GM10248 (cell line): ENCODE data around the gene PATJ.
A peak's percentile ranks its signal among the peaks of the same experiment; 100 is the strongest.

Experiments used
- CTCF ChIA-PET: fragments of 300-600 bp; sonication (Branson Sonifier 250); formaldehyde crosslinking; extraction: SDS; loops from one replicate; lab custom pipeline; 2021; ENCODE audit warnings: antibody characterized with exemption; lab: Yijun Ruan, JAX
- POLR2A ChIA-PET: fragments of 350-650 bp; sonication (Branson Sonifier 250); formaldehyde crosslinking; extraction: SDS; loops from one replicate; lab custom pipeline; 2020; ENCODE audit warnings: antibody characterized with exemption; lab: Yijun Ruan, JAX
- DNase-seq: peaks from one replicate; pipeline ENCODE4 v3.0.0; 2012; ENCODE audit errors: extremely low spot score
- CTCF ChIP-seq: IDR thresholded peaks from 2 replicates; pipeline ENCODE4 v1.5.1; 2012; ENCODE audit warnings: mild to moderate bottlenecking, low read depth; ENCODE audit errors: extremely low read depth, missing control alignments, control extremely low read depth

PATJ gene

GRCh38 chr1:61950418-61950817, 208.1 kb downstream of the PATJ start:
- CTCF ChIA-PET = interaction anchor here (1.4 kb wide), 1 partner anchor 10 kb away, joined by 4 read pairs; no protein-coding TSS in a partner anchor
- peak; percentile 13 for TF ChIP-seq CTCF
- POLR2A ChIA-PET = no interaction called here
- DNase-seq = no peak

- ChIA-PET CTCF (interaction anchor here (0.6 to 1.4 kb wide), 3 partner anchors 12 to 24 kb away, joined by 3 to 4 read pairs (median 3); no protein-coding TSS in a partner anchor), POLR2A (no interaction called here)
- no peak for TF ChIP-seq CTCF
- DNase-seq = no peak
Measured at GRCh38 chr1:61951731-61952580, 209.7 kb downstream of the PATJ start.

GRCh38 chr1:61952675-61953074, 210.4 kb downstream of the PATJ start:
- POLR2A ChIA-PET = no interaction called here
- TF ChIP-seq CTCF = no peak
- CTCF ChIA-PET = interaction anchor here (1.0 kb wide), 1 partner anchor 12 kb away, joined by 3 read pairs; no protein-coding TSS in a partner anchor
- DNase-seq = no peak

- TF ChIP-seq CTCF = no peak
- no peak for DNase-seq
- POLR2A ChIA-PET = no interaction called here
- CTCF ChIA-PET = interaction anchor here (1.0 kb wide), 1 partner anchor 13 kb away, joined by 3 read pairs; no protein-coding TSS in a partner anchor
Measured at GRCh38 chr1:61953076-61953789, 211.0 kb downstream of the PATJ start.

GRCh38 chr1:61953790-61954150, 211.5 kb downstream of the PATJ start:
- DNase-seq = no peak
- CTCF ChIA-PET = interaction anchor here (1.0 kb wide), 1 partner anchor 14 kb away, joined by 3 read pairs; no protein-coding TSS in a partner anchor
- TF ChIP-seq CTCF = no peak
- POLR2A ChIA-PET = no interaction called here

GRCh38 chr1:61955261-61955660, 213.0 kb downstream of the PATJ start:
- CTCF ChIA-PET = no interaction called here
- TF ChIP-seq CTCF = no peak
- POLR2A ChIA-PET = no interaction called here
- no peak for DNase-seq
